ENCODE measurements around the gene MERTK.
"Not testable (repeated sequence)": the region's sequence is repeated elsewhere in the genome, so short reads cannot be mapped to it uniquely, and the experiment has no call there.

- not testable (repeated sequence) for TF ChIP-seq CTCF (conservative IDR thresholded peaks at IDR 0.05; ENCODE audit: low read length); EZH2phosphoT487 (IDR thresholded peaks at IDR 0.05; ENCODE audit: borderline replicate concordance)
Measured at GRCh38 chr2:111872806-111873205, 25.6 kb upstream of the MERTK start.

All from Loucy (cell line).